ENCODE data around the gene PRDX3.

Gene PRDX3

DNA sequence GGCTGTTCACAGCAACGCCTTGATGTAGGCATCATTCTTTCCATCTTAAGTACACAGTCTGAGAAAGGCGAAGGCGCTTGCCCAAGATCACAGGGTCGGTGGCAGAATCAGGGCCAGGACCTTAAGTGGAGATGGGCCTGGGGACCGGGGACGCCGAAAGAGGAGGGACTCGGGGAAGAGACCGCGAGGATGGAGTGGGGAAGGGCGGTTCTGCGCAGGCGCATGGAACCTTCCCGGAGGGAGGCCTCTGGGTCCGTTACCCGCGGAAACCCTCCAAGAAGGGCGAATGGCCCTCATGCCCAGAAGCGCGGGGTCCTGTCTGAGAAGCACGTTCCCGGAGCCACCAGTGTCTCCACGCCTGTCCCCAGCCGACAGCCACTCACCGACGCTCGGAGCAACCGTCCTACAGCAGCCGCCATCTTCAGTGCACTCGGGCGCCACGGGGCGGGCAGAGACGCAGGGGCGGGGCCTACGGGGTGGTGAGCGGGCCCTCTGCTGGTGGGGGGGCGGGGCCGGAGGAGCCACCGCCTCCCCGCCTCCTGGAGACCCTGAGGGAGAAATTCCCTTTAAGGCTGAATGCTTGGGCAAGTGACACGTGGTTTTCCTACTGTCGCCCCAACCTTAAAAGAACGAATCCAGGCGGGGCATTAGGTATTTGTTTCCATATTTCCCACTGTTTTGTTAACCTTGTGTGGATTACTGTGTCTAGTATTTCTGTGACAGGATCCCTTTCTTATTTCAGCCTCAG, at the start of gene PRDX3:
Gene PRDX3, minus strand, starts transcription at position 441 of the 748 bp plus-strand sequence. Its CDS starts 22 bp downstream, at position 419.
- TF ChIP-seq, protein P1, sequence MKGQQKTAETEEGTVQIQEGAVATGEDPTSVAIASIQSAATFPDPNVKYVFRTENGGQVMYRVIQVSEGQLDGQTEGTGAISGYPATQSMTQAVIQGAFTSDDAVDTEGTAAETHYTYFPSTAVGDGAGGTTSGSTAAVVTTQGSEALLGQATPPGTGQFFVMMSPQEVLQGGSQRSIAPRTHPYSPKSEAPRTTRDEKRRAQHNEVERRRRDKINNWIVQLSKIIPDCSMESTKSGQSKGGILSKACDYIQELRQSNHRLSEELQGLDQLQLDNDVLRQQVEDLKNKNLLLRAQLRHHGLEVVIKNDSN (IDR thresholded peaks at IDR 0.05) = peak; percentile 75
- TF ChIP-seq, protein P2, sequence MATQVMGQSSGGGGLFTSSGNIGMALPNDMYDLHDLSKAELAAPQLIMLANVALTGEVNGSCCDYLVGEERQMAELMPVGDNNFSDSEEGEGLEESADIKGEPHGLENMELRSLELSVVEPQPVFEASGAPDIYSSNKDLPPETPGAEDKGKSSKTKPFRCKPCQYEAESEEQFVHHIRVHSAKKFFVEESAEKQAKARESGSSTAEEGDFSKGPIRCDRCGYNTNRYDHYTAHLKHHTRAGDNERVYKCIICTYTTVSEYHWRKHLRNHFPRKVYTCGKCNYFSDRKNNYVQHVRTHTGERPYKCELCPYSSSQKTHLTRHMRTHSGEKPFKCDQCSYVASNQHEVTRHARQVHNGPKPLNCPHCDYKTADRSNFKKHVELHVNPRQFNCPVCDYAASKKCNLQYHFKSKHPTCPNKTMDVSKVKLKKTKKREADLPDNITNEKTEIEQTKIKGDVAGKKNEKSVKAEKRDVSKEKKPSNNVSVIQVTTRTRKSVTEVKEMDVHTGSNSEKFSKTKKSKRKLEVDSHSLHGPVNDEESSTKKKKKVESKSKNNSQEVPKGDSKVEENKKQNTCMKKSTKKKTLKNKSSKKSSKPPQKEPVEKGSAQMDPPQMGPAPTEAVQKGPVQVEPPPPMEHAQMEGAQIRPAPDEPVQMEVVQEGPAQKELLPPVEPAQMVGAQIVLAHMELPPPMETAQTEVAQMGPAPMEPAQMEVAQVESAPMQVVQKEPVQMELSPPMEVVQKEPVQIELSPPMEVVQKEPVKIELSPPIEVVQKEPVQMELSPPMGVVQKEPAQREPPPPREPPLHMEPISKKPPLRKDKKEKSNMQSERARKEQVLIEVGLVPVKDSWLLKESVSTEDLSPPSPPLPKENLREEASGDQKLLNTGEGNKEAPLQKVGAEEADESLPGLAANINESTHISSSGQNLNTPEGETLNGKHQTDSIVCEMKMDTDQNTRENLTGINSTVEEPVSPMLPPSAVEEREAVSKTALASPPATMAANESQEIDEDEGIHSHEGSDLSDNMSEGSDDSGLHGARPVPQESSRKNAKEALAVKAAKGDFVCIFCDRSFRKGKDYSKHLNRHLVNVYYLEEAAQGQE (IDR thresholded peaks at IDR 0.05; ENCODE audit: low read depth) = no peak
- no peak for TF ChIP-seq CEBPB (IDR thresholded peaks at IDR 0.05)
- TF ChIP-seq TEAD4 (IDR thresholded peaks at IDR 0.05) = peak; percentile 20; the same call in 1 of the 2 replicates
- TF ChIP-seq NFIC (IDR thresholded peaks at IDR 0.05) = no peak
- peak; percentile 98 for TF ChIP-seq TAF1 (IDR thresholded peaks at IDR 0.05; ENCODE audit: low read depth)
- 0 out of 2 replicates have a peak, but pooled peaks have one; percentile 21 for TF ChIP-seq EGR1 (IDR thresholded peaks at IDR 0.05)
- TF ChIP-seq RAD21 (IDR thresholded peaks at IDR 0.05; ENCODE audit: low read depth) = no peak
- TF ChIP-seq FOXM1 (IDR thresholded peaks at IDR 0.05; ENCODE audit: borderline replicate concordance, low read depth) = no peak
- TF ChIP-seq, protein P3, sequence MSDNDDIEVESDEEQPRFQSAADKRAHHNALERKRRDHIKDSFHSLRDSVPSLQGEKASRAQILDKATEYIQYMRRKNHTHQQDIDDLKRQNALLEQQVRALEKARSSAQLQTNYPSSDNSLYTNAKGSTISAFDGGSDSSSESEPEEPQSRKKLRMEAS (IDR thresholded peaks at IDR 0.05) = peak; percentile 60
- peak; percentile 52 for TF ChIP-seq TCF12 (IDR thresholded peaks at IDR 0.05; ENCODE audit: low read depth)
- no peak for TF ChIP-seq CREB1 (IDR thresholded peaks at IDR 0.05; ENCODE audit: low read depth)
- TF ChIP-seq ZBTB7A (IDR thresholded peaks at IDR 0.05; ENCODE audit: low read depth) = no peak
- peak; percentile 97 for TF ChIP-seq YY1 (IDR thresholded peaks at IDR 0.05; ENCODE audit: low read depth)
- no peak; the same call in 1 of the 2 replicates for TF ChIP-seq EP300 (IDR thresholded peaks at IDR 0.05; ENCODE audit: borderline replicate concordance)

DNA sequence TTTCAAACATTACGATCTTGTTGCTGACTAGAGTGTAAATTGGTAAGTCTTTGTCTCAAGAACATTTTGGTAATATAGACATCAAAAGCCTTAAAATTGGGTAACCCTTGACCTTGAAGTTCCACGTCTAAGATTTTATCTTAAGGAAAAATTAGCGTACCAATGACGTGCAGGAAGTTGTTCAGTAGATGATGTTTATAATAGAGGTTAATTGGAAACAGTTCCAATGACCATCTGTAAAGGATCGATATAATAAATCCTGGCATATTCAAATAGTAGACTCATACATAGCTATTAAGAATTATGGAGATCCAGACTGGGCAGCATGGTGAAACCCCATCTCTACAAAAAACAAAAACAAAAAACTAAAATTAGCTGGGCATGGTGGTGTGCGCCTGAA, 49.2 kb upstream of the PRDX3 start:
- TF ChIP-seq ZBTB7A (IDR thresholded peaks at IDR 0.05; ENCODE audit: low read depth) = no peak
- no peak for TF ChIP-seq RAD21 (IDR thresholded peaks at IDR 0.05; ENCODE audit: low read depth)
- TF ChIP-seq, protein P2 (IDR thresholded peaks at IDR 0.05; ENCODE audit: low read depth) = no peak
- TF ChIP-seq FOXM1 (IDR thresholded peaks at IDR 0.05; ENCODE audit: borderline replicate concordance, low read depth) = no peak
- TF ChIP-seq, protein P1 (IDR thresholded peaks at IDR 0.05) = no peak
- no peak for TF ChIP-seq TCF12 (IDR thresholded peaks at IDR 0.05; ENCODE audit: low read depth)
- no peak for TF ChIP-seq CEBPB (IDR thresholded peaks at IDR 0.05)
- TF ChIP-seq, protein P3 (IDR thresholded peaks at IDR 0.05) = no peak
- TF ChIP-seq EP300 (IDR thresholded peaks at IDR 0.05; ENCODE audit: borderline replicate concordance) = no peak
- no peak for TF ChIP-seq TEAD4 (IDR thresholded peaks at IDR 0.05)
- no peak for TF ChIP-seq NFIC (IDR thresholded peaks at IDR 0.05)
- TF ChIP-seq TAF1 (IDR thresholded peaks at IDR 0.05; ENCODE audit: low read depth) = no peak
- TF ChIP-seq EGR1 (IDR thresholded peaks at IDR 0.05) = no peak
- TF ChIP-seq YY1 (IDR thresholded peaks at IDR 0.05; ENCODE audit: low read depth) = no peak

DNA sequence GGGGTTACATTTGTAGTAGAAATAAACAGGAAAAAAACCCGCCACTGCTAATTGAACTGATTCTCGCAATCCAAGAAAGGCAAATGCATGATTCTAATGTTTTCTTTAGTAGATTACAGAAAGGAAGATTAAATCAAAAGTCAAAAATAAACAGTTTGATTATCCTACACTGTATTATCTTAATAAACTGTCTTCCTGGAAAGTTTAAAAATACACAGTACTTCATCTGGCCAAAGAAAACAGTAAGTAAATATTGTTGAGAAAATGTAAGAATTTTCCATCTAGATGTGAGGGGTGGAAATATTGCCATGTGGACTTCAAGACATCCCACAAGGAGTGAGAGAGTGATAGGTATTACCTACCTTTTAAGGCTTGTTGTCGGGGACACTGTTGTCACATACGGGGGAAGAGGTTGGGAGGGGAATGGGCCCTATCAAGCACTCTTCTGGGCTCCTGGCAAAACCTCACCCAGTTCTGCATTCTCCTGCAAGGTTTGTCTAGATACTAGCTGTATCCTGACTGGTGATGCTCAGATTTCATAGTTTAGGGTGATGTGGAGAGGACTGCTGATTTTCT, 46.6 kb upstream of the PRDX3 start:
- TF ChIP-seq YY1 (IDR thresholded peaks at IDR 0.05; ENCODE audit: low read depth) (no peak), EGR1 (IDR thresholded peaks at IDR 0.05) (no peak)

DNA sequence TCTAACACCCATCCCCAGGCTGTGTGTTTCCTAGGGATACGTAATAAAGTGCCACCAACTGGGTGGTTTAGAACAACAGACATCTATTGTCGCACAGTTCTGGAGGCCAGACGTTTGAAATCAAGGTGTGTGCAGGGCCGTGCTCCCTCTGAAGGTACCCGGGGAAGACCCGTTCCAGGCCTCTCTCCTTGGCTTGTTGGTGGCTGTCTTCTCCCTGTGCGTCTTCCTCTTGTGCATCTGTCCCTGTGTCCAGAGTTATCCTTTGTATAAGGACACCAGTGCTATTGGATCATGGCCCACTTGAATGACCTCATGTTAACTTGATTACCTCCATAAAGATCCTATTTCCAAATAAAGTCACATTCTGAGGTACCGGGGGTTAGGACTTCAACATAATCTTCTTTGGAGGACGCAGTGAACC, 44.4 kb upstream of the PRDX3 start:
- TF ChIP-seq, protein P3 (IDR thresholded peaks at IDR 0.05) = no peak
- TF ChIP-seq TCF12 (IDR thresholded peaks at IDR 0.05; ENCODE audit: low read depth) (no peak), EP300 (IDR thresholded peaks at IDR 0.05; ENCODE audit: borderline replicate concordance) (no peak), TEAD4 (IDR thresholded peaks at IDR 0.05) (no peak), FOXM1 (IDR thresholded peaks at IDR 0.05; ENCODE audit: borderline replicate concordance, low read depth) (no peak), RAD21 (IDR thresholded peaks at IDR 0.05; ENCODE audit: low read depth) (no peak), CEBPB (IDR thresholded peaks at IDR 0.05) (no peak), NFIC (IDR thresholded peaks at IDR 0.05) (no peak), TAF1 (IDR thresholded peaks at IDR 0.05; ENCODE audit: low read depth) (no peak), ZBTB7A (IDR thresholded peaks at IDR 0.05; ENCODE audit: low read depth) (no peak), YY1 (IDR thresholded peaks at IDR 0.05; ENCODE audit: low read depth) (no peak), EGR1 (IDR thresholded peaks at IDR 0.05) (no peak)
- TF ChIP-seq, protein P1 (IDR thresholded peaks at IDR 0.05) = no peak
- TF ChIP-seq, protein P2 (IDR thresholded peaks at IDR 0.05; ENCODE audit: low read depth) = no peak

Data from Ishikawa (cell line).